GM19455 (cell line): Measurements from ENCODE around the gene FBXO46.
"Not testable (repeated sequence)": the region's sequence is repeated elsewhere in the genome, so short reads cannot be mapped to it uniquely, and the experiment has no call there.

Experiments
- ATAC-seq: cut with Tn5 transposase; IDR thresholded peaks from one replicate; pipeline ENCODE4 v1.9.1; 2021; ENCODE audit not compliant: unreplicated experiment

Gene FBXO46

DNA sequence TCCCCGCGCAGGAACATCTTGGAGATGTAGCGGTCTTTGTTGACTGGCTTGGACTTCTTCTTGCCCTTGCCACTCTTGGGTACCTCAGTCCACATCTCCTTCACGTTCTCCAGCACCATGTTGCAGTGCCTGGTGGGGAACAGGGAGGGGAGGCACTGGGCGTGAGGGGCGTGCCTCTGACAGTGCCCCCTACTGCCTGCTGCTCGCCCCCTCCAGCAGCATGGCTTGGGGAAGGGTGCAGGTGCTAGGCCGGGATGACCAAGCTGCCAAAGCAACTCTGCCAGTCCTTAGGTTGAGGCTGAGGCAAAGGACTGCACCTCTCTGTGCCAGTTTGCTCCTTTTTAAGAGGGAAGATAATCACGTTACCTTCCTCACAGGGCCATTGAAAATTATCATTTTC, 43.1 kb downstream of the FBXO46 start:
- ATAC-seq = no peak

- ATAC-seq = not testable (repeated sequence)
Measured at GRCh38 chr19:45685045-45685444, 45.7 kb downstream of the FBXO46 start.

GRCh38 chr19:45682908-45683307, 47.8 kb downstream of the FBXO46 start:
- ATAC-seq = no peak

GRCh38 chr19:45682117-45682516, 48.6 kb downstream of the FBXO46 start:
- no peak for ATAC-seq

DNA sequence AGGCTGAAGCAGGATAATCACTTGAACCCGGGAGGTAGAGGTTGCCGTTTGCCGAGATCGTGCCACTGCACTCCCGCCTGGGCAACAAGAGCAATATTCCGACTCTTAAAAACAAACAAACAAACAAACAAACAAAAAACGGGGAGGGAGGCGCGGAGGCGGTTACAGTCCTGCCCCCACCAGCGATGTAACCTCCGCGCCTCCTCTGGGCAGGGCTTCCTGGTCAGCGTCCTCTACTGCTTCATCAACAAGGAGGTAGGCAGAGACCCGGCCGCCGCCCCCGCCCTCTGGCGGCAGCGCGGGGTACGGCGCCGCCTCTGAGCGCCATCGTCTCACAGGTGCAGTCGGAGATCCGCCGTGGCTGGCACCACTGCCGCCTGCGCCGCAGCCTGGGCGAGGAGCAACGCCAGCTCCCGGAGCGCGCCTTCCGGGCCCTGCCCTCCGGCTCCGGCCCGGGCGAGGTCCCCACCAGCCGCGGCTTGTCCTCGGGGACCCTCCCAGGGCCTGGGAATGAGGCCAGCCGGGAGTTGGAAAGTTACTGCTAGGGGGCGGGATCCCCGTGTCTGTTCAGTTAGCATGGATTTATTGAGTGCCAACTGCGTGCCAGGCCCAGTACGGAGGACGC, 49.2 kb downstream of the FBXO46 start:
- peak; percentile 64 for ATAC-seq

- ATAC-seq = no peak
Measured at GRCh38 chr19:45677351-45678230, 53.1 kb downstream of the FBXO46 start.

DNA sequence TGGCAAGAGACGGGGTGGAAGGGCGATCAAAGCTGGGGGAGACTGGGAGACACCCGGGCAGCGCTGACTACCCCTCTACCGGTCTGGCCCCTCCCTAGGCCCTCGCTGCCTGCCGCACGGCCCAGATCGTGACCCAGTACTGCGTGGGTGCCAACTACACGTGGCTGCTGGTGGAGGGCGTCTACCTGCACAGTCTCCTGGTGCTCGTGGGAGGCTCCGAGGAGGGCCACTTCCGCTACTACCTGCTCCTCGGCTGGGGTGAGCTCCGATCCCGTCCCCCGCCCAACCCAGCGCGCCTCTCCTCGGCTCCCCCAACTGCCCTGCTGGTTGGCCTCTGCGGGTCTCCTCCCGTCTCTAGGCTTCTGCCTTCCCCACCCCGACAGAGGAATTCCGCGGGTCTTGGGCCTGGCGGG, 53.8 kb downstream of the FBXO46 start:
- ATAC-seq = no peak

GRCh38 chr19:45674946-45675345, 55.8 kb downstream of the FBXO46 start:
- no peak for ATAC-seq

DNA sequence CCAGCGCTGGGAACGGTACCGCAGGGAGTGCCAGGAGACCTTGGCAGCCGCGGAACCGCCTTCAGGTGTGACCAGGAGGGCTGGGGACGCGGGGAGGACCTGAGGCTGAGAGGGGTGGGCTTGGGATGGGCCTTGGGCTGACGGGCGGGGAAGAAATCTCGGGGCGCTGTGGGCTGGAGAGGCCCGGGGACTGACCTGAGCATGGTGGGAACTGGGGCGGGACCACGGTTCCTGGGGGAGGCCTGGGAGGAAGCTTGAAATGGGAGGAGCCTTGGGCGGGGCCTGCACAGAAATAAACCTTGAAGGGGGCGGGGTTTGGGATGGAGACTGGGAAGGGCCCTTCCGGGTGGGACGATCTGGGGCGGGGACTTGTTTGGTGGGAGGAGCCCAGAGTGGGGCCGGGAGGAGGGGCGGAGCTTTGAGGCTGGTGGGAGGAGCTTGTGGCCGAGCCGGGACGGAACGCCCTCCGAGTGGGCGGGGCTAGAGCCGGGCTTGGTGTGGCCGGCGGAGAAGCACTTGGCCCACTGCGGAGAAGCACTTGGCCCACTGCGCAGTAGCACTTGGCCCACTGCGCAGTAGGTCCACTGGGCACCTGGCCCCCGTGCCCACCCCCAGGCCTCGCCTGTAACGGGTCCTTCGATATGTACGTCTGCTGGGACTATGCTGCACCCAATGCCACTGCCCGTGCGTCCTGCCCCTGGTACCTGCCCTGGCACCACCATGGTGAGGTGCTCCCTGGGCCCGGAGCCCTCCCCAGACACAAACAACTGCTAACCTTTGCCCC, 59.8 kb downstream of the FBXO46 start:
- peak; percentile 42 for ATAC-seq

- no peak for ATAC-seq
Measured at GRCh38 chr19:45668342-45668871, 62.3 kb downstream of the FBXO46 start.

GRCh38 chr19:45667620-45668341, 62.9 kb downstream of the FBXO46 start, which contains the start of gene GIPR:
Gene GIPR (plus strand): TSS chr19:45668221. CDS start chr19:45669521, 1,300 bp downstream.
- no peak for ATAC-seq

- no peak for ATAC-seq
Measured at GRCh38 chr19:45664575-45664974, 66.1 kb downstream of the FBXO46 start.

GRCh38 chr19:45663800-45664199, 66.9 kb downstream of the FBXO46 start:
- ATAC-seq = no peak

DNA sequence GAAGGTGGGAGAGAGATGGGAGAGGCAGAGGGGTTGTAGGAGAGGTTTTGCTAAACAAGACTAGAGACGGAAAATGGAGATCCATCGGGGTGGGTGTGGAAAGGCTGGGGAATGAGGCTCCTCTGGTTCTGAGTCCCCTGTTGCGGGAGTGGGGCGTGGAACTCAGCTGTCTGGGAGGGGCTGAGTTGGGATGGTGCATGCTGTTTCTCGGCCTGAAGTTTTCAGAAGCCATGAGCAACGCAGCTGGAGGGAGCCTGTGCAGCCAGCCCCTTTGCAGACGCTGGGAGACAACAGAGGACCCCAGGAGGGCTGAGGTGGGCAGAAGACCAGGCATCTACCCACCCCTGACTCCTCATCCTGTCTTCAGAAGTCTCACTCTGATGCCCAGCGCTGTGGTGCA, 70.1 kb downstream of the FBXO46 start:
- ATAC-seq = no peak
